Right atrium auricular region (tissue), 2 donors: ENCODE data around the gene STC2. TPM values are rescaled to one million over a fixed set of nuclear protein-coding genes. Genes with fewer than 3 reads are reported as not detected.
"Not testable (repeated sequence)": the region's sequence is repeated elsewhere in the genome, so short reads cannot be mapped to it uniquely, and the experiment has no call there.

ENCODE experiments used
- DNase-seq: peaks from one replicate; pipeline ENCODE4 v3.0.0-alpha.2; 2019; ENCODE audit warnings: low spot score
- H3K27ac ChIP-seq, 2 donors: fragments of 200-600 bp; sonication (generic); 1 replicate in 1 of 2; 2 replicates in 1 of 2; pipeline ENCODE4 v1.5.1; 2016 to 2019
- H3K27me3 ChIP-seq, 2 donors: fragments of 200-600 bp; sonication (generic); one replicate each; pipeline versions ENCODE4 v1.5.1 to v1.6.0; 2017 to 2019
- H3K36me3 ChIP-seq: fragments of 200-600 bp; sonication (generic); one replicate; pipeline ENCODE4 v1.5.1; 2016
- H3K4me1 ChIP-seq, 2 donors: fragments of 200-600 bp; sonication (generic); one replicate each; pipeline versions ENCODE4 v1.5.1 to v1.6.0; 2017 to 2019
- H3K4me3 ChIP-seq, 2 donors: fragments of 200-600 bp; sonication (generic); 1 replicate in 1 of 2; 2 replicates in 1 of 2; pipeline ENCODE4 v1.5.1; 2017 to 2019; ENCODE audit warnings: mild to moderate bottlenecking in 1 of 2, moderate library complexity in 1 of 2
- H3K9me3 ChIP-seq, 2 donors: fragments of 200-600 bp; sonication (generic); one replicate each; pipeline ENCODE4 v1.5.1; 2019
- total RNA-seq, 2 donors: library from RNA; depleted of rRNA; stranded (reverse); fragments of >200 nt; gene quantifications; one replicate each; pipeline ENCODE4 v1.1.0, GENCODE V29; 2016
- TF ChIP-seq, protein P1 (sequence below), 2 donors: fragments of 200-600 bp; sonication (generic); IDR thresholded peaks; one replicate each; pipeline ENCODE4 v1.5.1; 2019; ENCODE audit warnings: antibody characterized with exemption in 2 of 2

STC2 gene
- total RNA-seq, 2 donors from 2014 or later, result 16.0 to 16.1 TPM

DNA sequence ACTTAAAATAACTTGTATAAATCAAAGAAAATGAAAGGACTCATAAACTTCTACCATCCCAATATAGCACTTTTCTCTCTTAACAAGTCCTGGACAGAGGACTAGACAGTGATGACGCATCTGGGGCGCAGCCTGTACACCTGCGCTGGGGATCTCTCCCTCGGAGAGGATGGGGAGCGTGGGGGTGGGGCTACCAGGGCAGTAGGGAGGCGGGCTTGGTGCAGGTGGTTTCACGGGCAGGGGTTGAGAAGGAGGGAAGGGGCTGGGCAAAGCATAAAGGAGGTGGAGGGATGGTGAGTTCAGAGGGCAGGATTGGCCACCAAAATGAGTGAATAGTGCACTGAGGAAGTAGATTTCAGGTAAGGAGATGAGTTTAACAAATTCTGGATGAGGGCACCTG, 41.1 kb downstream of the STC2 start:
- no peak for DNase-seq
- H3K27me3 ChIP-seq, result no peaks in the 10 kb centered on the region
- H3K36me3 ChIP-seq, result no peaks in the 10 kb centered on the region
- TF ChIP-seq, protein P1, sequence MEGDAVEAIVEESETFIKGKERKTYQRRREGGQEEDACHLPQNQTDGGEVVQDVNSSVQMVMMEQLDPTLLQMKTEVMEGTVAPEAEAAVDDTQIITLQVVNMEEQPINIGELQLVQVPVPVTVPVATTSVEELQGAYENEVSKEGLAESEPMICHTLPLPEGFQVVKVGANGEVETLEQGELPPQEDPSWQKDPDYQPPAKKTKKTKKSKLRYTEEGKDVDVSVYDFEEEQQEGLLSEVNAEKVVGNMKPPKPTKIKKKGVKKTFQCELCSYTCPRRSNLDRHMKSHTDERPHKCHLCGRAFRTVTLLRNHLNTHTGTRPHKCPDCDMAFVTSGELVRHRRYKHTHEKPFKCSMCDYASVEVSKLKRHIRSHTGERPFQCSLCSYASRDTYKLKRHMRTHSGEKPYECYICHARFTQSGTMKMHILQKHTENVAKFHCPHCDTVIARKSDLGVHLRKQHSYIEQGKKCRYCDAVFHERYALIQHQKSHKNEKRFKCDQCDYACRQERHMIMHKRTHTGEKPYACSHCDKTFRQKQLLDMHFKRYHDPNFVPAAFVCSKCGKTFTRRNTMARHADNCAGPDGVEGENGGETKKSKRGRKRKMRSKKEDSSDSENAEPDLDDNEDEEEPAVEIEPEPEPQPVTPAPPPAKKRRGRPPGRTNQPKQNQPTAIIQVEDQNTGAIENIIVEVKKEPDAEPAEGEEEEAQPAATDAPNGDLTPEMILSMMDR (IDR thresholded peaks at IDR 0.05), result no peak
- no peaks in the 10 kb centered on the region for H3K9me3 ChIP-seq
- H3K4me3 ChIP-seq, result no peak overlapping the region
- peaks cover 0 to 24% of the 10 kb centered on the region in 2 donors for H3K4me1 ChIP-seq
- no peak overlapping the region for H3K27ac ChIP-seq

DNA sequence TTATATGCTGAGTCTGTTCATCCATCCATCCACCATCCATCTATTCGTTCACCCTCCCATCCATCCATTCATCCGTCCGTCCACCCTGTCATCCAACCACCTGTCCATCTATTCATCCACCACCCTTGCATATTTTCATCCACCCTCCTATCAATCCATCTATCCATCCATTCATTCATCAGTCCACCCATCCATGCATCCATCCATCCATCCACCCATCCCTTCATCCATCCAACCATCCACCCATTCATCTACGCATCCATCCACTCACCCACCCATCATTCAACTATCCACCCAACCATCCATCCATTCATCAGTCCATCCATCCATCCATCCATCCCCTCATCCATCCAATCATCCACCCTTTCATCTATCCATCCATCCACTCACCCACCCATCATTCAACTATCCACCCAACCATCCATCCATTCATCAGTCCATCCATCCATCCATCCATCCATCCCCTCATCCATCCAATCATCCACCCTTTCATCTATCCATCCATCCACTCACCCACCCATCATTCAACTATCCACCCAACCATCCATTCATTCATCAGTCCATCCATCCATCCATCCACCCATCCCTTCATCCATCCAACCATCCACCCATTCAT, 43.8 kb downstream of the STC2 start:
- not testable (repeated sequence) for H3K36me3 ChIP-seq, H3K27ac ChIP-seq, H3K9me3 ChIP-seq, DNase-seq, H3K4me3 ChIP-seq, H3K27me3 ChIP-seq
- H3K4me1 ChIP-seq, result peaks cover 0 to 14% of the 10 kb centered on the region in 2 donors

DNA sequence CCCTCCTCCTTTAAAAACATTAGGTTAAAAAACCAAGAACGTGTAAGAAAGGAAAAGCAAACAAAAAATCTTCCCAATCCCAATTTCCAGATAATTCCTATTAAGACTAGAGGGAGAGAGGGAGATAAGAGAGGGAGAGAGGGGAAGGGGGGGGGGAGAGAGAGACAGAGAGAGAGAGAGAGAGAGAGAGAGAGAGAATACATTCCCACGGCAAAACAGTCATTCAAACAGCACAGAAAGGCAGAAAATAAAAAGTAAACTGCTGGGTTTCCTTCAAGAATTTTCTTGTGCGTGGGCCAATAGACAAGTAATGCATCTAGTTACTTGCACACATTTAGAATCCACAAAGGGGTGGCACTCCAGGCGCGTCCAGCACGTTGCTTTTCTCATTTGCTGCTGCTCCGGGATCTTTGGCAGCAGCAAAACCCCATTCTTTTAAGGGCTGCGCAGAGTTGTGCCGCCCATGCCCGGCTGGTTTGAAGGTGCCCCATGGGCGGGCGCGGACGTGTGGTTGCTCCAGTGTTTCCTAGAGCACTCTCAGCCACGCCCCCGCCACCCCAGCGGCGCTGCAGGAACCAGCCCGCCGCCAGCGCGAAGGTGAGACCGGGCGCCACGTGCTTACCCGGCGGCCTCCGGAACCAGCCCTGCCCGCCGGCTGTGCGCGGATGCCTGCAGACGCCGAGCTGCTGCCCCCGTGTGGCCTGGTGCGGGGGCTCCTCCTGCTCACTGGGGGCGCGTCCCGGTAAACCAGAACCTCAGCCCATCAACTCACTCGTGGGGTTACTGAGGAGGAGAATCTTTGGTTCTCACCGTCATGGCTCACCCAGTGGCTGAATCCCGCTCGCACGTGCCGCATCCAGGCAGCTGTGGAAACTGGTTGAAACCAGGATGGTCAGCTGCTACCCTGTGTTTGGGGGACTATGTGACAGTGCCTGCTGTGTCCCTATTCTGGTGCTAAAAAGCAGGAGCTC, 44.6 kb downstream of the STC2 start:
- Histone ChIP-seq H3K27ac (peak overlapping the region; percentile 40 to 54), H3K36me3 (no peaks in the 10 kb centered on the region), H3K27me3 (no peaks in the 10 kb centered on the region), H3K9me3 (no peaks in the 10 kb centered on the region), H3K4me3 (peak overlapping the region in 1 of 2 donors; percentile 39), H3K4me1 (peaks cover 0 to 19% of the 10 kb centered on the region in 2 donors)
- TF ChIP-seq, protein P1 (IDR thresholded peaks at IDR 0.05), result peak; percentile 87 to 91
- DNase-seq, result peak; percentile 71

DNA sequence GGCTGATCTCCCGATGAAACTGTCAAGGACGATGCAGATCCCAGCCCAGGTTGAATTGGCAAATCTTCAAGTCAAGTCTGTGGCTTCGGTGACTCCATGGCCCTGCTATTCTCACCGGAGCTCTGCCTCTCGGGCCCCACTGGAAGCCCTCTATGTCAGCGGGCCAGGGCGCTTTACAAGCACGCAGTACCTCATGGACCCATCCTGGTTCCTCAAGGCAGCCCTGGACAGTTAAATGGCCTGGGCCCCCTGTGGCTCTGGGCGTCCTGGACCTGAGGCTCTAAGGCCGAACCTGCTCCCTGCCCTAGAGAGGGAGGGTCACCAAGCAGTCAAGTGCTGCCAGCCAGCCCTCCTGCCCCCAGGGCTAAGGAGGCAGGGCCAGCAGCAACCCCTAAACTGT, 45.3 kb downstream of the STC2 start:
- Histone ChIP-seq H3K36me3 (no peaks in the 10 kb centered on the region), H3K9me3 (no peaks in the 10 kb centered on the region), H3K27ac (peak overlapping the region; percentile 40 to 54), H3K27me3 (no peaks in the 10 kb centered on the region), H3K4me3 (no peak overlapping the region), H3K4me1 (peaks cover 0 to 21% of the 10 kb centered on the region in 2 donors)
- TF ChIP-seq, protein P1 (IDR thresholded peaks at IDR 0.05), result no peak
- no peak for DNase-seq

DNA sequence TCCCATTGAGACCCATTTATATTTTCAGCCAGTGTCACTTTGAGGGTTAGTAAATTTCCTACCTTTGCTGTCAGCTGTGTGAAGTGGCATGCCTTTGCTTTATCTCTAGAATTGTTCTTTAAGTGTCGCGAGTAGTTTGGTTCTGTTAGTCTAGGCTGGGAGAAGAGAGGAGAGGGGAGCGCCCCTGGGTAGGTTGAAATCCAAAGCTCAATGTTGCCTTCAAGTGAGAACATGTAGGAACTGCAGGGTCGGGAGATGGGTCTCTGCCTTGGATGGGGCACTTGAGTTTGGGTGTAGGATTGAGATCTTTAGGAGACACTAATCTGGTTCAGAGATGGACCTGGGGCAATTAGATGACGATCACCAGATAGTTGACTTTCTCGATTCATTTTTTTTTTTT, 46.3 kb downstream of the STC2 start:
- TF ChIP-seq, protein P1 (IDR thresholded peaks at IDR 0.05), result peak; percentile 53 to 69
- Histone ChIP-seq H3K27me3 (no peaks in the 10 kb centered on the region), H3K4me1 (peaks cover 0 to 25% of the 10 kb centered on the region in 2 donors), H3K36me3 (no peaks in the 10 kb centered on the region), H3K27ac (no peak overlapping the region), H3K4me3 (no peak overlapping the region), H3K9me3 (no peaks in the 10 kb centered on the region)
- no peak for DNase-seq

DNA sequence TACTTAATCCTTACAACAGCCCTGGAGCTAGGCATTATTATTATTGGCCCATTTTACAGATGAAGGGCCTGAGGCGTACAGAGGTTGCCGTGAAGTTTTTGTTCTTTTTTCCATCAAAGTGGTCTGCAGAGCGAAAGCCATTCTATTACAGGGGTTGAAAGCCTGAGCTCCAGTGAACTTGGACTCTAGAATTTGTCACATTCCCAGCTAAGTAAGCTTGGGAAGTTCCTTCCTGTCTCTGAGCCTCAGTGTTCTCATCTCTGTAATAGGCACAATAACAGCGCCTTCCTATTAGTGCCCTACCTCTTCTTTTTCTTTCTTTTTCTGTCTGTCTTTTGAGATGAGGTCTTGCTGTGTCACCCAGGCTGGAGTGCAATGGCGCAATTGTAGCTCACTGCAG, 49.0 kb downstream of the STC2 start:
- Histone ChIP-seq H3K36me3 (no peaks in the 10 kb centered on the region), H3K4me3 (no peak overlapping the region), H3K4me1 (peaks cover 0 to 25% of the 10 kb centered on the region in 2 donors), H3K27me3 (no peaks in the 10 kb centered on the region), H3K27ac (peak overlapping the region; percentile 68 to 89), H3K9me3 (peaks cover 0 to 8% of the 10 kb centered on the region in 2 donors)
- TF ChIP-seq, protein P1 (IDR thresholded peaks at IDR 0.05), result no peak
- no peak for DNase-seq
